DMS153 (cell line): ENCODE data around the gene GNAI2.
"Not testable (repeated sequence)": the region's sequence is repeated elsewhere in the genome, so short reads cannot be mapped to it uniquely, and the experiment has no call there.

Experiments
- DNase-seq: peaks from one replicate; lab custom pipeline; 2025; lab: John Stamatoyannopoulos, UW

GNAI2 gene

DNA sequence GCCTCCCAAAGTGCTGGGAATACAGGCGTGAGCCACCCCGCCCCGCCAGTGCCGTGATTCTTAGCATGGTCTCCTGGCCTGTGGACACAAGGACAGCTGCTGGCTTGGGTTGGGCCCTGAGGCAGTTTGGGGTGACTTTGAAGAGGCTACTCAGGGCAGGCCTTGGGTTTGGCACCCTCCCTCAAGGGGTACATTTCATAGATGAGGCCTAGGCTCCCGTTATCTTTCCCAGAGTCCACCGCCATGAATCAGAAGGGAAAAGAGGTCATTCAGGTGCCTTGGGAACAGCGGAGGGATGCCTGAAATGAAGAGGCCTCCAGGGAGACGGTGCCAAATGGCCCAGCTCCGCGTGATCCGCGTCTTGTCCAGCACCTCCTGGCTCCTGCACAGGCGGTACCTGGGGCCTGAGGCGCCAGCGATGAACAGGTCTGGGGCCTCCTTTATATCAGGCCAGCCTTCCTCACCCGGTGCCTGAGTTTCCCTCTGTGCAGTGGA is 9.3 kb downstream of the GNAI2 start:
- DNase-seq = no peak

DNA sequence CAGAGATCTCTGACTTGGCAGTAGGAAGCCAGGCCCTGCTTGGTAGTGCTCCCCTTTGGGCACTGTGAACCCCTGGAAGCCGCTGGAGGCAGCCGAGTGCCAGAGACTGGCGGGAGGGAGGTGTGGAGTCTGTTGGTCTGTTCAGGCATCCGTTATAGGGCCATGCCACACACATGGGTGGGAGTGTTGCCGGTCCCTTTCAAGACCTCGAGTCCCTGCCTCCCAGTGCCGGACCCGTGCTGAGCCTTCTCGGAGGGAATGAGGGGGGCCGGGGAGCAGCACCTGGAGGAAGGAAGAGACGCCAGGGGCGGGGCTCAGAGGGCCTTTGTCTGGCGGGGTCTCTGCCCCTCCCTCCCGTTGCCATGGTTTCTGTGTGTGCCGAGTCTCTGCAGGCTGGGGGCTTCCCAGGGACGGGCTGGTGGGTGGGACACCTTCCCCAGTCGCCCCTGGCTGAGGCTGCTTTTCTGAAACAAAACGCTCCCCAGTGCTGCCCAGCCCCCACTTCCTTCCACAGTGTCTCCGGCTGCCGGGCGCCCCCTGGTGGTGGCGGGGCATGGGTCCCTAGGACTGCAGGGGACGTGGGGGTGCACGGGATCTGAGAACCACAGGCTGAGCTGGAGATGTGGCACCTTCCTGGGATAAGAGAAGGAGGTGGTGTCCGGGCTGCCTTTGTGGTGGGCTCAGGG is 10.0 kb downstream of the GNAI2 start:
- peak; percentile 35 for DNase-seq

DNA sequence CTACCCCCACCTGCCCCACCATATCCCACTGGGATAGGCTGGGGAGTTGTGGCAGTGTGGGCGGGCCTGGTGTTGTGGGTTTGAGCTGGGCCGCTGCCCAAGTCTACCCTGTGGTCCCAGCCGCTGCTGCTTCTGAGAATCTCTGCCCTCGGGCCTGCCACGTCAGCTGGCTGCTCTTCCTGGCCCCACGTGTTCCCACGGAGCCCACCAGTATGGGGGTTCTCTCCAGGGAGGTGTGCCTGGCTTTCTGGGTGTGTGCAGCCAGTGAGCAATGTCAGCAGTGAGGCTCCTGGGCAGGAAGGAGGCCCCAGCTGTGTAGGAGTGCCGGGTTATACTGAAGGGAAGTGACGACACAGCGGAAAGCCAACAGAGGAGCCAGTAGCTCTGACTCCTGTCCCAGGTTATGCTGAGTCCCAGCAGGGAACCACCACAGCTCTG is 10.5 kb downstream of the GNAI2 start:
- no peak for DNase-seq

DNA sequence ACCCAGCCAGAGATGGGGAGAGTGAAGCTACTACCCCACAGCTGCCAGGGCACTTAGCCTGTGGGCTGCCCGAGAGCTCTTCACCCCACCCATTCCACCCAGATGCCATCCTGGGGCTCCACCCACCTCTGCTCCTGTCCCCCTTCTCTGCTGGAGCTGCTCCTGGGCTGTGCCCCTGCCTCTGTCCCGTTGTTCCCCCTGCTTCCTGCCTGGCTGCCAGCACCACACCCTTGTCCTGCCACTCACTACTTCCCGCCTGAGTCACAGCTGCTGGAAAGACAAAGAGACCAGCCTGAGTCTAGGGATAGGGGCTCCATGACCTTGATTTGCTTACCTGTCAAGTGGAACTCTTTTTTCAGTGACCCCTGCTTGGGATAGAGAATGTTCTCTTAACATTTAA is 12.4 kb downstream of the GNAI2 start:
- peak; percentile 23 for DNase-seq

DNA sequence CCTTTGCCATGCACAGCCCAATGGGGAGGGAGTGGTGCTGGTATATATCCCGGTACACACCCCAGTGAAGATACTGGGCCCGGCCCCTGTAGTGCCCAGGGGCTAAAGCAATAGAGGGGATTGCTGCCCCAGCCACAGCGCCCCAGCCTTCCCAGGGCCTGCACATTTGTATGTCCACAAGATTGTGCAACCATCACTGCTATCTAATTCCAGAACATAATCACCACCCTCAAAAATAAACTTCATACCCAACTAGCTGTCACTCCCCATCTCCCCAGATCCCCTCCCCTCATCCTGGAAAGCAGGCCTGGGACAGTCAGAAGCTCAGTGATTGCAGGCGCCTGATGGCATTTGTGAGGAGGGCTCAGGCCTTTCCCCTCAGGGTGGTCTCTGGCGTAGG is 13.5 kb downstream of the GNAI2 start:
- no peak for DNase-seq

DNA sequence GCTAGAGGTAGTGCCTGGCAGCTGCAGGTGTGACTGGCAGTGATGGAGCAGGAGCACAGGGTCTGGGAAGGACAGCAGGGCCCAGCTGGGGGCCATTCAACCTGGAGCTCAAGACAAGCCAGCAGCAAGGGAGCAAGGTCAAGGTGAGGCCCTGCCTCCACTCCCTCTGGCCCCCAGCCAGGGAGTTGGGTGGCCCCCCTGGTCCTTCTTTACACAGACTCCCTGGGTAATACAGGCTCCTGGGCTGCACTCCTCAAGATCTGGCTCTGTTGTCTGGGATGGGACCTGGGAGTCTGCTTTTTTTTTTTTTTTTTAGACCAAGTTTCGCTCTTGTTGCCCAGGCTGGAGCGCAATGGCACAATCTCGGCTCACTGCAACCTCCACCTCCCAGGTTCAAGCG is 14.5 kb downstream of the GNAI2 start:
- DNase-seq = no peak

DNA sequence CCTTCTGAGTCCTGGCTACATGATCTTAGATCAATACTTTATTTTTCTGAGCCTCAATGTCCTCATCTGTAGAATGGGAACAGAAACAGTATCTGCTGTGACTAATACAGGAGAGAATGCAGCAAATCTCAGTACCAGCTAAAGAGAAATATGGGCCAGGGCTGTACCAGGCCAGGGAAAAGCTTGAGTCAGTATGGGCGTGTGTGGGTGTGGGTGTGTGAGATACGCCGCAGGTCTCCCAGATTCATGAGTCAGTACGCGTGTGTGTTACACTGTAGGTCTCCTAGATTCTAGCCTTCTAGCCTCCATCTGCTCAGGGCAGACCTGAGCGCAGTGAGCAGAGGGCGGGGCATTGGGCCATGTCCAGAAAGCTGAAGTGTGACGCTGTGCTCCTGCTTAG is 15.2 kb downstream of the GNAI2 start:
- DNase-seq = no peak

DNA sequence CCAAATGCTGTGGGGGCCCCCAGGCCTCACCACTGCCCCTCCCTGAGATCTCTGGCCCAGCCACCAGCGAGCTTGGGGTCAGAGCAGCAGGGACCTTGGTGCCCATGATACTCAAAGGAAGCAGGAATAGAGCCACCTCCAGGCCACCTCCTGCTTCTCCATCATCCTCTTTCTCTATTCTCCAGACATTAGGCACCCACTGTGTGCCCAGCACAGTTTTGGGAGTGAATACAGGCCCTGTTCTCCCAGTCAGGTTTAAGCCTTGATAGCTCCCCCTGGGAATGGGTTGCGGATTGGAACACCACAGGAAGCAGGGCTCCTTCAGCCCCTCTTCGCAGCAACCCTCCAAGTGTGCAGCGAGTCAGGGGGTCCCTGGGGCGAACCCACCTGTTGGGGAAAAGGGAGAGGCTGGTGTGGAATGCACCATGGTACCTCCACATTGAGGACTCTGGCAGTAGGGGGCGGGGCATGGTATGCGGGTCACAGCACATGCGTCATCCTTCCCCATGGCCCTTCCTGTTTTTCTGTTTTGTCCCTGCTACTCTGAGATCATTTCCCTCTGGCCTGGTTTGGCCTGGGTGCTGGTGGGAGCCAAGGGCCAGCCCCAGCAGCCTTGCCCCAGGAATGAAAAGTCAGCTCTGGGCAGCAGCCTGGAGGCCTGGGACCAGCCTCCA is 18.7 kb downstream of the GNAI2 start:
- DNase-seq = no peak

DNA sequence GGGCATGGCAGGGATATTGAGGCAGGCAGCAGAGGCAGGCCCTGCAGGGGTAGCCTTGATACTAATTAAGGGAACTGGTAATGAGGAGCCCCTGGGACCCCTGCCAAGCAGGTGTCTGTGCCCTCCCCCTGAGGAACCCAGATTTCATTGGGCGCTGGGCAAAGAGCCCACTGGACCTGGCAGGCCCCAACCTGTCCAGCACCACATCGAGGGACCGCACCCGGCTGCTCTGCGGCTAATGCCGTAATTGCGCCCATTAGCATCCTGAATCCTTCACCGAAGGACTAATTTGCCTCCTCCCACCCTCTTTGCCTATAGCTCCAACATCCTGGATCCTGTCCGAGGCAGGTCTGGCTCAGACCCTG is 19.2 kb downstream of the GNAI2 start:
- no peak for DNase-seq

DNA sequence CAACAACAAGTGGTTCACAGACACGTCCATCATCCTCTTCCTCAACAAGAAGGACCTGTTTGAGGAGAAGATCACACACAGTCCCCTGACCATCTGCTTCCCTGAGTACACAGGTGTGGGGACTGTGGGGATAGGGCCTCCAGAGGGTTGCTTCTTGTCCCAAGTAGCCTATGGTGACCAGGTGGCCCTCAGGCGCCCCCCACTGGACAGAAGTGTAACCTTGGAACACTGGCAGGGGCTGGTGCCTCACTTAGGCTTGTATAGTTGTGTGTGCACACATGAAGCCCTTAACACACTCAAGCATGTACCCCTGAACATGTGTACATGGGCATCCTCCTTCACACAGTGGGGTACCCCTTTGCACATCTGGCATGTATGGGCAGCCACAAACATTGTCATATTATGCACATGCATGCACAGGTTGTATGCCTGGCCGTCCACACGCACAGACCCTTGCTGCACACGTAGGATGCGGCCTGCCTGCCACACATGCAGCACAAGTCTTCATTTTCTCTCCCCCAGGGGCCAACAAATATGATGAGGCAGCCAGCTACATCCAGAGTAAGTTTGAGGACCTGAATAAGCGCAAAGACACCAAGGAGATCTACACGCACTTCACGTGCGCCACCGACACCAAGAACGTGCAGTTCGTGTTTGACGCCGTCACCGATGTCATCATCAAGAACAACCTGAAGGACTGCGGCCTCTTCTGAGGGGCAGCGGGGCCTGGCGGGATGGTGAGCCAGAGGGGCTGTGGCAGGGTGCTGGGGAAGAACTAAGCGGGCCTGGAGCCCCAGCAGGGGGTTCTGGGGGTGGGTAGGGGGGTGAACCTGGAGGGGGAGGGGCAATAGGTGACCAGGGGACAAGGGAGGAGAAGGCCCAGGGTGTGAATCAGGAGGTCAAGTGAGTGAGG is 21.2 kb downstream of the GNAI2 start:
- DNase-seq = no peak

DNA sequence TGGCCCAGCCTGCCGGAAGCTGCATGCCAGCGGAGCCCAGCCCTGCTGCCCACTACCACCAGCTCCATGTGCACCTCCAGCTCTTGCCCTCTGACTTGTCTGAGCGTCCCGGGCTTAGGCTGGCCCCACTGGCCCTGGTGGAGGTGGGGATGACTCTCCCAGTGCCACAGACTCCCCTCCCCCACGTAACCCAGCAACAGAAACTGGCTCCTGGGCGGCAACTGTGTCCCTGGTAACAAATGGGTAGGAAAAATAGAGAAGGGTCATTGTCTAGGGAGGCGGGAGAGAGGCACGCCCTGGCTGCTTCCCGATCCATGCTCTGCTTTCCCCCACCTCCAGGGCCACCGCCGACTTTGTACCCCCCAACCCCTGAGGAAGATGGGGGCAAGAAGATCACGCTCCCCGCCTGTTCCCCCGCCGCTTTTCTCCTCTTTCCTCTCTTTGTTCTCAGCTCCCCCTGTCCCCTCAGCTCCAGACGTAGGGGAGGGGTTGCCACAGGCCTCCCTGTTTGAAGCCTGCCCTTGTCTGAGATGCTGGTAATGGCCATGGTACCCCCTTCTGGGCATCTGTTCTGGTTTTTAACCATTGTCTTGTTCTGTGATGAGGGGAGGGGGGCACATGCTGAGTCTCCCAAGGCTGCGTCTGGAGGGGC is 22.2 kb downstream of the GNAI2 start:
- no peak for DNase-seq

DNA sequence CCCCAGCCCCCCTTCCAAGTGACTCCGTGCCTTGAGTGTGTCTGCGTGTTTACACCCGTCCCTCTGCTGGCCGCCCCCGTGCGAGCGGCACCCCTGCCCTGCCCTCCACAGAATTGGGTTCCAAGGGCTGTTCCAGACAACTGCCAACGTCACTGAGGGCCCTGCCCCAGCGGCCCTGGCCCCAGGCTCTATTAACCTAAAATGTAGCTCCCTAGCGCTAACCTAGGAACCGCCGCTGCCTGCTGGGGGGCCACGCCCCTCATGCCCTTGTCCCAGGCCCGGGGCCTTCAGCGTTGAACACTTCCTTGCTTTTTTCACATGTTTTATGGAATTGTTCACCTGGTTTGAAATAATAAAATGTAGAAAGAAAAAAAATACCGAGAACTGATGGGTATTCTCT is 23.0 kb downstream of the GNAI2 start:
- DNase-seq = no peak

DNA sequence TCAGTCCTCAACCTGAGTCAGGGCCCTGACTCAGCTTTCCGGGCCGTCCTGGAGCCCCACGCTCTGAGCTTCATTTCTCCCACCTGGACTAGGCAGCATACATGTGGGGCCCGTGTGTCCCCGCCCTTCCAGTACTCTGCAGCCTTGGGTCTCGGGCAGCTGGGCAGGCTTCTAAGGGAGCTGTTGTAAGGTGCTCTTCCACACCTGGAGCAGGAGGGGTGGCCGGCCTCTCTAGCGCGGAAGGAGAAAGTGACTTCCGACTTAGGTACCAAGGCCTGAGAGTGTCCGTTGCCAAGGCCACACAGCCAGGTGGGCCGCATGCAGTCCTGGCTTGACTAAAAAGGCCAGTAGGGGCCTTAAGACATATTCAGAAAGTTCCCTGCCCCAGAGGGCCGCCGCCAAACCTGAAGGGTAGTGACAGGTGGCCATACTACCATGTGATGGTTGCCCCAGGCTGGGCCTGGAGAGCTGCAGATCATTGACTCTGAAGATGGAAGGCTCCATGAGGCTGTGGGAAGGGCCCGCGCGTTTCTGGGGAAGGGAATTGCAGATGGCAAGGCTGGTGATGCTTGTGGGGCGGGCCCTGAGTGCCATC is 23.5 kb downstream of the GNAI2 start:
- no peak for DNase-seq

DNA sequence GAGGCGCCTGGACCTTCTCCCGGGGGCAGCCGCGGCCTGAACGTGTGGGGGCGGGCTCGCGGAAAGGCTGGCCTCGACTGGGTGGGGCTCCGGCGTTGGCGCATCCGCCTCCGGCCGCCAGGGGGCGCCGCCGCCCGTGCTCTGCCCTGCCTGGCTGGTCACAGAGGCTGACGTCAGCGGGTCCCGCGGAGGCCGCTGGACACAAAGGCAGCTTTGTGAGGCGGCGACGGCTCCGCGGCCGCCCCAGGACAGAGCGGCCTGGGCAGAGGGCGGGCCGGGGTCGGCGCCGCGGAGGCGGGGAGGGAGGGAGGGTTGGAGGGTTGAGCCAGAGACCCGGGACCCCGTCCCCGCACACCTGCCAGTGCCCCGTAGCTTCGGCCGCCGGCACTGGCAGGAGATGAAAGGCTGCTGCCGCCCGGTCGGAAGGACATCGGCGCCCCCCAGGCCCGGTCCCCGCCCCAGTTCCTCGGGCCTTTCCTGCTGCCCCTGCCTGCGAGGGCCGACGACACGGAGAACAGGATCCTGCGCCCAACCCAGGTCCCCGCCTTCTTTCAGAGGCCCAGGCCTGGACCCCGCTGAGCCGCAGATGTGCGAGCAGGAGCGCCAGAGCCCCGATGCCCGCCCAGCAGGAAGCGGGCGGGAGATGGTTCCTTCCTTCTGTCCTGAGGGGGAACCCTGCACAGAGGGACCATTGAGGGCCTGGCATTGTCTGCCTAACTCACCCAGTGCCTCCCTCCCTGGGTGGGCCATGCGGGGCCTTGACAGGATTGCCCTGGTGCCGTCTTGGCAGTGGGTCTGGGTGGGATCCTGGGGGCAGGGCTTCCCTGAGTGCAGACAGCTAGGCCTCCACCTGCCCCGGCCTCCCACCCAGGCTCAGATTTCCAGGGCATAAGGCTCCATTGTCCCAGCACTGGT is 24.3 kb downstream of the GNAI2 start:
- DNase-seq = peak; percentile 39

DNA sequence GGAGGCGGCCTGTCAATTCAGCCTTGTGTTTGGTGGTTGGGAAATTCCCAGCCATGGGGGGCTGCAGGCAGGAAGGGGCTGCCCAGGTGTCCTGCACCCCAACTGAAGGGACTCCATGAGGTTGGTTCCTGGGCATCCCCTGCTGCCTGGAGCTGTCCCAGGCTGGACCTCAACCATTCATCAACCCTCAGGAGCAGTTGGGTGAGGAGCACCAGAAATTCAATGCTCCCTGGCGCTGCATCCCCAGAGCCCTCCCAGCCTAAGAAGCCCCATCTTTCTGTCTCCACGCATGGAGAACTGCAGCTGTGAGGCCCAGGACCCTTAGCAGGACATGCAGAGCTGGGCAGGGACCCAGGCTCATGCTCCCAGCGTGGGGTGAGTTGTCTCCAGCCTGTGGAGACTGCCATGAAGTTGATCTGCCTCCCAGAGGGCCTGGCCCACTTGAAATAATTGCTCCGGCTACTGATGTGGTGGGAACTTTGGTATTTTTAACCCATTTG is 25.0 kb downstream of the GNAI2 start:
- no peak for DNase-seq

DNA sequence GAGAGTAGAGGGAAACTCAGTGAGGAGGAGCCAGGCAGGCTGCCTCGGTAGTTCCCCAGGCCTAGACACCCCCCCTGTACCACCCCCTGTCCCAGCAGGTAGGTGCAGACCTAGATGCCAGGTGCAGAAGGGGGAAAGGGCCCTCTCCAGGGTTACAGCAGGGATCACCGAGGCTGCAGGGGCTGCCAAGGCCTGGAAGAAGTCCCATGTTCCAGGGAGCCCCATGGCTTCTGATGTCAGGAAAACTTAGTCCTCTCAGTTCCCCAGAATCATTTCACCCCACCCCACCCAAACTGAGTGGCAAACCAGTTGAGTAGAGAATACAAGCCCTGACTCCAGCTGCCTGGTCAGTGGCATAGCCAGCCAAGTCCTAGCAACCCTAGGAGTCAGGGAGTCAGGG is 25.5 kb downstream of the GNAI2 start:
- DNase-seq = no peak

DNA sequence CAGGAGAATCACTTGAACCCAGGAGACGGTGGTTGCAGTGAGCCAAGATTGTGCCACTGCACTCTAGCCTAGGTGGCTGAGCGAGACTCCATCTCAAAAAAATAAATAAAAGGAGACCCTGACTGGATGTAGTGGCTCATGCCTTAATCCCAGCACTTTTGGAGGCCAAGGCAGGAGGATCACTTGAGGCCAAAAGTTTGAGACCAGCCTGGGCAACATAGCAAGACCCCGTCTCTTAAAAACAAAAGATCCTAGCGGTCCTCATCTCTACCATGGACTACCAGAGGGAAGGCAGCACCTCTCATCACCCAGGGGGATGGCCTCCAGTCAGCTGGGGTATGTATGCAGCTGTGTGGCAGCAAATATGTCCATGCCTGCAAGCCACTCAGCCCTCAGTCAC is 26.2 kb downstream of the GNAI2 start:
- DNase-seq = not testable (repeated sequence)

DNA sequence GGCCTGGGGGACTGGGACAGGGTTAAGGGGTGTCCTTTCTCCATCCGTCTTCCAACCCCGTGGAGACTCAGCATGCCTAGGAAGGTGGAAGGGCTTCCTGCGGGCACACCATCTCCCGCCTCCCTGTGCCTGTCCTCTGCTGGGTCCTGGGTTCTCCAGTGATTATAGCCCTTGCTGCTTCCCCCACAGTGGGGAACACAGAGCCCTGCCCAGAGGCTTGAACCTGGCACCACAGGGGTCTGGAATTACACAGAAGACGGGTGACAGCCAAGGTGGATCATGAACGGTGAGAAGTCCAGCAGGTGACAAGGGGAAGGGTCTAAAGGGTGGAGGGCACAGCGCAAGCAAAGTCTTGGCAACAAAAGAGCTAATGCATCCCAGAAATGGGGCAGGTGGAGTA is 26.8 kb downstream of the GNAI2 start:
- no peak for DNase-seq

DNA sequence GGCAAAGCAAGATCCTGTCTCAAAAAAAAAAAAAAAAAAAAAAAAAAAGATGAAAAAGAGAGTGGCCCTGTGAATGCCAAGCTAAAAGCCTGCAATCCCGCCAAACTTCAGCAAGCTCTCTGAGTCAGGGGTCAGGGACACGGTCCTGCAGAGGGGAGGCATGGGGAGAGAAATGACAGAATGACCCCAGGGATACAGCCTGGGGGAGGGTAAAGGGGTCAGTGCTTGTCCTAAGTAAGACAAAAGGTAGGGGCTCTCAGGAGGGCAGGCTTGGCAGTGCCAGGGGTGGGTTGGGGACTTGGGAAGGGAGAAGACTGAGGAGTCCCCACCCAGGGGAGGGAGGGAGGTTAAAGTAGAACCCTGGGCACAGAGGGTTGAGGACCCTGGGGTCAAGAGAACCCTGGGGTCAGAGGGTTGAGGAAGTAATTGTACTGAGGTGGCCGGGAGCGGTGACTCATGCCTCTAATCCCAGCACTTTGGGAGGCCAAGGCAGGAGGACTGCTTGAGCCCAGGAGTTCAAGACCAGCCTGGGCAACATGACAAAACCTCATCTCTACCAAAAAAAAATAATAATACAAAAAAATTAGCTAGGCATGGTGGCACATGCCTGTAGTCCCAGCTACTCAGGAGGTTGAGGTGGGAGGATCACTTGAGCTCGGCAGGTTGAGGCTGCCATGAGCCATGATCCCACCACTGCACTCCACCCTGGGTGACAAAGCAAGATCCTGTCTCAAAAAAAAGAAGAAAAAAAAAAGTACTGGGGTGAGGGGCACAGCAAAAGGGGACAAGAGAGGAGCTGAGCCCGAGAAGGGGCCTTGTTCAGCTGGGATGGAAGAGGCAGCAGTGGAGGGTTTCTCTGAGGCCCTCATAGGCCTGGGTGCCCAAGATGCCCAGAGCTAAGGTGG is 27.7 kb downstream of the GNAI2 start:
- DNase-seq = no peak
